GM12891 (cell line): ENCODE data around the gene SULT1C3.

Experiments used
- PAX5 ChIP-seq: IDR thresholded peaks from 2 replicates; pipeline ENCODE4 v1.6.1; 2011; ENCODE audit warnings: low read length, moderate library complexity, mild to moderate bottlenecking; ENCODE audit not compliant: insufficient read depth, severe bottlenecking
- POLR2A ChIP-seq: IDR thresholded peaks from 2 replicates; pipeline ENCODE4 v1.6.1; 2011; ENCODE audit warnings: low read depth, low read length, control low read depth
- POLR2AphosphoS5 ChIP-seq: IDR thresholded peaks from 2 replicates; pipeline ENCODE4 v1.6.1; 2011; ENCODE audit warnings: low read depth, low read length, control low read depth
- POU2F2 ChIP-seq: IDR thresholded peaks from 2 replicates; pipeline ENCODE4 v1.6.1; 2011; ENCODE audit warnings: low read depth, mild to moderate bottlenecking, control low read depth, low read length, moderate library complexity
- SPI1 ChIP-seq: IDR thresholded peaks from 2 replicates; pipeline ENCODE4 v1.6.1; 2011; ENCODE audit warnings: low read depth, low read length, control low read depth
- TAF1 ChIP-seq: IDR thresholded peaks from 2 replicates; pipeline ENCODE4 v1.6.1; 2011; ENCODE audit warnings: low read depth, low read length, control low read depth

- no peak for TF ChIP-seq POLR2AphosphoS5
- TF ChIP-seq POLR2A = no peak
- TF ChIP-seq PAX5 = no peak
- TF ChIP-seq TAF1 = no peak
- no peak for TF ChIP-seq SPI1
- TF ChIP-seq POU2F2 = no peak
These were observed 32.0 kb downstream of the SULT1C3 start for GRCh38 chr2:108271691-108272253.
